HL-60/S4 treated with phorbol 12-myristate 13-acetate at 8.2 ng/mL for 4 days and 3 days (cell line): ENCODE results near the gene NPAS1.
"Not testable (repeated sequence)": the region's sequence is repeated elsewhere in the genome, so short reads cannot be mapped to it uniquely, and the experiment has no call there.

Experiments used
- in situ Hi-C: fragments of 300-500 bp; cut with MboI; formaldehyde crosslinking; loops from 2 replicates; pipeline ENCODE4 v1.15.0; 2022; ENCODE audit warnings: low sequenced_read_pairs

The NPAS1 gene

GRCh38 chr19:47044946-47045866 is 25.6 kb downstream of the NPAS1 start:
- in situ Hi-C loops, result no loop called here

GRCh38 chr19:47045867-47046470 is 26.3 kb downstream of the NPAS1 start:
- in situ Hi-C loops, result no loop called here

DNA sequence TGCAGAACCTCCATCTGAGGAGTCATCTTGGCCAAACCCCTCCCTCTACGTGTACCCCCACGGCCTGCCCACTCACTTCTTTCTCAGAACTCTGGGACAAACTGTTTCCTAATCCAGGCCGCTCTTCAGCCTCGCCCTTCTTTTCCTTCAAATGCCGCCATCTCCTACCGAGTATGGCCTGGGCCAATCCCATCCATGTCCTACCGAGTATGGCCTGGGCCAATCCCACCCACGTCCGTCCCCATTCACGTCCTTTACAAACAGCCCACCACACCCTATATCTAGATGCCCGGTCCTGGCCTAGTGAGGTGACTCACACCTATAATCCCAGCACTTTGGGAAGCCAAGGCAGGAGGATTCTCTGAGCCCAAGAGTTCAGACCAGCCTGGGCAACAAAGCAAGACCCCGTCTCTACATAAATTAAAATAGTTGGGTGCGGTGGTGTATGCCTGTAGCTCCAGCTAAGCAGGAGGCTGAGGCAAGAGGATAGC is 27.7 kb downstream of the NPAS1 start:
- in situ Hi-C loops, result no loop called here

- in situ Hi-C loops, result no loop called here
Measured at GRCh38 chr19:47047763-47048405, 28.2 kb downstream of the NPAS1 start.

GRCh38 chr19:47049307-47049700 is 29.7 kb downstream of the NPAS1 start:
- in situ Hi-C loops, result no loop called here

DNA sequence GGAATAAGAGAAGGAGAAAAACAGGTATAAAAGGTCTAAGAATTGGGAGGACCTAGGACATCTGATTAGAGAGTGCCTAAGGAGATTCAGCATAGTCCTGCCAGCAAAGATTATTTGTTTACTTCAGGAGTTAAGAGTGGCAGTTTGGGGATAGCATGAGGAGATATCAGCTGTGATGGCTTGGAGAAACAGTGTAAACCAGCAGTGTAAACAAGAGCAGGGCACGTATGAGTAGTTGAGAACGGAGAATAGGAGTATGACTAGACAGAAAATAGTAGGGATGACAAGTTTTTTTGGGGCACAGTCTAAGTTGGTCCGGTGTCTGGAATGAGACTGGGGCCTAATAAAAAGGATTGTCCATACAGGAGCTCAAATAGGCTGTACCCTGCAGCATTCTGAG is 30.9 kb downstream of the NPAS1 start:
- in situ Hi-C loops, result not testable (repeated sequence)

DNA sequence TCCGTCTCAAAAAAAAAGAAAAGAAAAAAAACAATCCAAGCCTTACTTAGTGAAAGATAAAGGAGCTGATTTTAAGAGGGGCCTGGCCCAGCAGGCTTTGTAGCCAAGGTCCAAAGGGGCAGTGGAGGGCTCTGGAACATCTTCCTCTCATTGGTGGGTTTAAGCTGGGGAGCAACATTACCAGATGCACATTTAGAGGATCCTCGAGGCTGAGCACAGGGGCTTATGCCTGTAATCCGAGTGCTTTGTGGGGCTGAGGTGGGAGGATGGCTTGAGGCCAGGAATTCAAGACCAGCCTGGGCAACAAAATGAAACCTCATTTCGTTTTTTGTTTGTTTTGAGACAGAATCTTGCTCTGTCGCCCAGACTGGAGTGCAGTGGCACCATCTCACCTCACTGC is 36.8 kb downstream of the NPAS1 start:
- in situ Hi-C loops, result no loop called here

DNA sequence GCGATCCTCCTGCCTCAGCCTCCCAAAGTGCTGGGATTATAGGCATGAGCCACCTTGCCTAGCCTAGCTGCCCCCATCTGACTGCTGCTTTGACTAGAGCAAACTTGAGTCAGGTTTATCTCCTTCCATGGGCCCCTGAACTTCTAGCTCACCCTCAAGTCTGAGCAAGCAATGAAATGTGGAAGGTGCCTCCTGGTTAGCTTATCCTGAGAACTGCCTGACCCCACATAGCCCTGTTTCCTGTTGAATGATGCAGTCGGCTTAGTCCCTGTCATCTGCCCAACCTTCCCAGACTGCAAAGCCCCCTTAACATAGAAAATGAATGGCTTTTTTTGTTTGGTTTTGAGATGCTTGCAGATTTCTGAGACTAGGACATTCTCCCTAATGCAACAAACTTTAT is 37.7 kb downstream of the NPAS1 start:
- in situ Hi-C loops, result no loop called here

GRCh38 chr19:47058621-47059022 is 39.0 kb downstream of the NPAS1 start:
- in situ Hi-C loops, result no loop called here

DNA sequence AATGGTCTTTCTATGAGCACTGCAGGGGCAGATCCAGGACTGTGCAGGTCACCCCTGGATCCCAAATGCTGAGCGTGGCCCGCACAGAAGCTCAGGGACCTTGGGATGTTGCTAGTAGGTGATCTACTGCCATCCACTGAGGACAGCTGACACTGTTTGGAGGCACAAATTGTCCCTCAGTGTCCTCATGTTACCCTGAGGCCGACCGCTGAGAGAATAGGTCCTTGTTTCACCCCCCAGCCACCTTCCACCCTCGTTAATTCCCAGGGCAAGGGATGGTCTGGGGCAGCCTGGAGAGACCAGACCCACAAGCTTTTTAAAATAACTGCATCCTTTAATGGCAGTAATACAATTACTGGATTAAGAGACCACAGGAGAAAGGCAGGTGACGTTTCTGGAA is 44.2 kb downstream of the NPAS1 start:
- in situ Hi-C loops, result no loop called here

- in situ Hi-C loops, result no loop called here
Measured at GRCh38 chr19:47065242-47065641, 45.6 kb downstream of the NPAS1 start.

DNA sequence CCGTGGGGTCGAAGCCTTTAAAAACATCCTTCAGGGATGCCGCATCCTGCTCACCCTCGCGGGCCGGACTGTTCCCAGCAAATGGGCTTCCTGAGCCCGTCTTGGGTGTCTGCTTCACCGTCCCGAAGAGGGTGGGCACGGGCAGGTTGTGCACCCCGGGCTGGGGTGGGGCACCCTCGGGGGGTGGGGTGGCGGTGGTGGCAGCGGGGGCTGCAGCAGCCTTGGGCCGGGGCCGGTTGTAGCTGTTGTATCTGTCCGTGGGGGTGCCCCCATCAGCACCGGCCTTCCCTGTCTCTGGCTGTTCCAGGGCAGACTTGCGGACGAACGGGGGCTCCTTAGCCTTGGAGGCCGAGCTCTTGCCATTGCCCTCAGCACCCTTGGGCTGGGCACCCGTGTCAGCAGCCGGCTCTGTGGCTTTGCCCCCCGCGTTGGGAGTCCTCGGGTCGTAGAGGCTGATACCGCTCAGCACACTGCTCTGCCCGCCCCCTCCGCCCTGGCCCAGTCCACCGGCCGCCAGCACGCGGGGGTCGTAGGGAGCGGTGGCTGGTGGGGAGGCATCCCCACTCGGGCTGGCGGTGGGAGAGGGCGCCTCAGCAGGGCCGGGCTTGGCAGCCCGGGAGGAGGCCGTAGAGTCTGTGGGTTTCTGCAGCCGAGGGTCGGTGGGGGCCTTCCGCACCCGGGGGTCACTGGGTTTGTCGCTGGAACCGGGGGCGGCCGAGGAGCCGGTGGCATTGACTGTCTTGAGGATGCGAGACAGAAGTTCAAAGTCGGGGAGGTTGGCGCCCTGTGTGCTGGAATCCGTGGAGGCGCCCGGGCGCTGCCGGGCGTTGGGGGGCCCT is 47.0 kb downstream of the NPAS1 start:
- in situ Hi-C loops, result no loop called here

- in situ Hi-C loops, result no loop called here
Measured at GRCh38 chr19:47067215-47067847, 47.7 kb downstream of the NPAS1 start.

DNA sequence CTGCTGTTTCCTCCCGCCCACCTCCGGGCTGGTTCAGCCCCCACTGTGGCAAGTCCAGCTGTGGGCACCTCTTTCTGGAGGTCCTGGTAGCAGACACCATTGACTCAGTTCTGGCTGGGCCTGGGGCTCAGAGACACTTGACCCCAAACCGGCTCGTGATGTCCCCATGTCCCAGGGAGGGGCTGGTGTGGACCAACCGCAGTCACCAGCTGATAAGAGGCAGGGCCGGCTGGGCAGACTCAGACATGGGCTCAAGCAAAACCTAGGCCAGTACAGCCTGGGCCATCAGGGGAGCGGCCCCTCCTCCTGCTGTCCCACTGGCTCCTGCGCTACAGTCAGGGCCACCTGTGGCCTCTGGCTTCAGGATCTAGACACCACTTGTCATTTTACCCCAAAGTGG is 48.6 kb downstream of the NPAS1 start:
- in situ Hi-C loops, result no loop called here

DNA sequence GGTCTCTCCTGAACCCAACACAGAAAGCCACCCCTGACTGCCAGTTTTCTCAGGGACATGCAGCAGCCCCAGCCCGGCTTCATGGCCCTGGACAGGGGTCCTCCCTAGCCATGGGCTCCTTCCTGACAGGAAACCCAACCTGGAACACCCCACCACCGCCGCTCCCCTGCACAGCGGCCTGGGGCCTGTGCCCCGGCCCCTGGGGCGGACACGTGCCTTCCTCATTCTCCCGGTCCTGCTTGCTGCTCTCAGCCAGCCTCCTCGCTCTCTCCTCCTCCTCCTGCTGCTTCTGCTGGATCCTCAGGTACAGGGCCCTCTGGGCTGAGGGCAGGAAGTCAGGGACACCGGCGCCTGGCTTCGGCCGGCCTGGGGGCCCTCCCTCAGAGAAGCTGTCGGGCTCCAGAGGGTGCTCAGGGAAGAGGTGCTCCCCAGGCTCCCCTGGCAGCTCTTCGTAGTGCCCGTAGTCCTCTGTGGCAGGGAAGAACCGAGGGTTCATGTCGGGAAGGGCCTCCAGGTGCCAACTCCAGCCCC is 49.3 kb downstream of the NPAS1 start:
- in situ Hi-C loops, result no loop called here

DNA sequence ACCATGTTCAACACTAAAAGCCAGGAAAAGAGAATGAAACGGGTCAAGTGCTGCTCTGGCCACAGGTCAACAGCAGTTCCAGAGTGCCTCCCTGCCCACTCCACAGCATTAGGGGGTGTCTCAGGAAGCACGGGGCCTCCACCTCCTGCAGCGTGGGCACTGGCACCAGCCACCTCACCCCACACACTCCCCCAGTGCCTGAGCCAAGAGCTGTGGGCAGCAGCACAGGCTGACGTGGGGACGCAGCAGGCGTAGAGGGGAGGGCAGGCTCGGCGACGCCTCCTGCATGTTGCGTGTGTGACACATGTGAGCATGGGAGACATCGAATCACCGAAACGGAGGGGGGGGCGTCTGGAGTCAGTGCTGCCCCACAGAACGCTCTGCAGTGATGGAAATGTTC is 50.2 kb downstream of the NPAS1 start:
- in situ Hi-C loops, result no loop called here

- in situ Hi-C loops, result no loop called here
Measured at GRCh38 chr19:47070756-47071155, 51.1 kb downstream of the NPAS1 start.

- in situ Hi-C loops, result no loop called here
Measured at GRCh38 chr19:47071731-47072130, 52.1 kb downstream of the NPAS1 start.

DNA sequence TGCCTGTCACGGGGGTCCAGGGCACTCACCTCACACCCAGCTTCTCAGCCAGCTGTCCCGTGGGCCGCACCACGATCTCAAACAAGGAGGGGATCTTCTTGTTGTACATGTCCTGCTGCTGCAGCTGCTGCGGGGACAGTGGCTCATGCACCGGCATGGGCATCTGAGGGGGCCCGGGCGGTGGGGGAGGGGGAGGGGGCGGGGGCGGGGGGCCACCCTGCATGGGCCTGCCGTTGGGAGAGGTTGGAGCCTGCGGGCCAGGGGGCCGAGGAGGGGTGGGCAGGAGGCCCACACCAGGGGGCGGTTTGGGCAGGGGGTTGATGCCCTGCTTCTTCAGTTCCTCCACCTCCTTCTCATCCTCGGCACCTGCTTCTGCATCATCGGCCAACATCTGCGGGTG is 52.7 kb downstream of the NPAS1 start:
- in situ Hi-C loops, result no loop called here

- in situ Hi-C loops, result no loop called here
Measured at GRCh38 chr19:47073574-47073973, 53.9 kb downstream of the NPAS1 start.
